Right ventricle myocardium inferior (tissue), 1 donor: ENCODE data around the gene CIB4. TPM values are rescaled to one million over a fixed set of nuclear protein-coding genes. Genes with fewer than 3 reads are reported as not detected.

Experiments
- ATAC-seq: fragments of 200-7000 bp; cut with Tn5 transposase; one replicate; pipeline ENCODE4 v1.9.1; 2020; ENCODE audit warnings: mild to moderate bottlenecking, moderate library complexity
- DNase-seq: peaks from one replicate; pipeline ENCODE4 v3.0.0; 2021; ENCODE audit errors: missing footprints
- intact Hi-C: fragments of 100-400 bp; cut with DNase I; formaldehyde crosslinking; loops from one replicate; pipeline ENCODE4 v1.11.0; 2022
- total RNA-seq: library from RNA; stranded (reverse); fragmentation: NEBNext Ultra II Directional; extraction: Animal tissue kit (Norgen Biotek cat#: 25700); gene quantifications from one replicate; pipeline ENCODE4 v1.2.1, GENCODE V29; 2021
- donor health status: DM: no; HTN: yes; CAD: no; lungs with severe emphysema.

Gene CIB4
- total RNA-seq, 1 donor from 2014 or later: not detected

DNA sequence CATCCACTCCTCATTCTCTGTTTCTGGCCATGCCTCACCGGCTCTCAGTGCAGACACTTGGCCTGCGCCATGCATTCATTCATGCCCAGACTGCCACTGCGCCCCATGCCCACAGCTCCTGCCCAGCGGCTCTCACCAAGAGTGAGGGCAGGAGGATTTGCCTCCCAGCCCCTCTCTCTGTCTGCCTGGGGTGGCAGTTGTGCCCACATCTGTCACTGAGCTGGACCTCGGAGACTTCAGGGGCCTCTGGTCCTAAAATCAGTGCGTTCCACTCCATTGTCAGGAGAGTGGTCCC is 75.1 kb downstream of the CIB4 start:
- ATAC-seq: no peak

DNA sequence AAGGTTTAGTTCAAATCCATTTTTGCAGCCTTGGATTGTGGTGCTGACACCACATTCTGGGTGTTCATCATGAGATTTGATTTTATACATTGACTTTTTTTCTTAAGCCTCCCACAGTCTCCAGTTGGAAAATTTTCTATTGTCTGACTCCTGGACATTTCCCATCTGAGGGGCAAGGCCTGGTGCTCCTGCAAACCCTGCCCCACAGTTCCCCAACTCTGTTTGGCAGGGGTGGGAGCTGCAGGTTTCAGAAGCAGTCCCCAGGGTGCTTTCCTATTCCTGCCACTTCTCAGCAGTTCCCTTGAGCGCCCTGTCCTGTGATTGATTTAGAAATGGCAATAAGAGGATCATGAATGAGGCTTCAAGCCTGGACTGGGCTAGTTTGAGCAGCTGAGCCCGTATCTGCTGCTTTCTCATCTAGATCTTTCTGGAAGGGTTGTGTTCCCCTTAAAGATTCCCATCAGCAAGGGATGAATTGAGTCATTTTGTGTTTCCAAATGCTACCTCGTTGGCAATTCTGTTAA is 77.0 kb downstream of the CIB4 start:
- DNase-seq (peak; percentile 15), ATAC-seq (no peak)
- intact Hi-C loops: no loop called here

More for the DNA sequence above, 75.1 kb downstream of the CIB4 start:
- intact Hi-C loops: no loop called here
- DNase-seq: peak; percentile 21

DNA sequence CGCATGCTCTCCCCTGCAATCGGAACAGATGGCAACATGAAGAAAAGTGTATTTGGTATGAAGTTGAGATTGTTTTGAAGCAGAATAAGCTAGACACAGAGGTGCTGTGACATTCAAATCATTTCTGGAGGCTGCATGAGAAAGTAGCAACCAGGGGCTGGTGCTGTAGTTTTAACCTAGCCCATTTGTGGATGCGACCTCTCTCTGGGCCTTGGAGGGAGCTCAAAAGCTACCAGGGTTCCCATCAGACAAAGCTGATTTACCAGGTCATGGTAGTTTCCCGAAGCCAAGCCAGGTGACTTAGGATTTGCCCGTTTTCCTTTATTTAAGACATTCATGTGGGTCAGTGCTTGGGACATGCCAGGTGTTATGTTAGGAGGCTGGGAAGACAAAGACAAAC is 77.5 kb downstream of the CIB4 start:
- intact Hi-C loops: no loop called here
- DNase-seq (peak; percentile 15), ATAC-seq (no peak)

DNA sequence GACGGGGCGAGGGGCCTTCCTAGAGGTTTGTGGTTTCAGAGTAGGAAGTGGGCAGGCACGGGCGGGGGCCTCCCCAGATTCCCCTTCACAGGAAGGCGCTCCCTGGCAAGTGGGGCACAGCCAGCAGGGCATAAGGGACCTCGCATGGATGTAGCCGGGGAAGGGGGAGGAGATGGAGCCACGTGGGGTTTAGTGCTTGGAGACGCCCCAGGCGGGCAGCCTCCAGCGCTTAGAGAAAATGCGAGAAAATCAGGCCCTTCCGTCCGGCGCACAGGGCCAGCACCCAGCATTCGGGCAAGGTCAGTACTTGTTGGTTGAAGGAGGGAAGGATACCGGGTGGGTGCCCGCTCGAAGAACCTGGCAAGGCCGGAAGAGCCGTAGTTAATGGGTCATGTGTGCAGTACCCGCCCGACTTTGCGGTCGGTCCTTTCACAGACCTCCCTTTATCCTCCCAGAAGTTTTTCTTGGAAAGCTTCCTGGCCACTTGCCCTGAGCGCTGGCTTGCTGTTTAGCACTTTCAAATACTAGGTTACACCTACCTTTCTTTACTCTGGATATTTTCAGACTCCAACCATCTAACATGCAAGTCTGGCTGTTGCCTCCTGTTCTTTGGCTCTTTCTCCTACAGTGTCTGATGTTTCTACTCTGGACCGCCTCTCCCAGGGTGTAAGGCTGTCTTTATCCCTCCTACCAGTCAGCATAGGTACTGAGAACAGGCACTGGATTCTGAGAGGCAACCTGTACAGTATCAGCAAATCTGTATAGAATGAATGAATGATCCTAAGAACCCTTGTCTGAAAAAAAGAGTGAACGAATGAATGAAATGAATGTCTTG is 78.1 kb downstream of the CIB4 start:
- ATAC-seq: no peak
- intact Hi-C loops: no loop called here
- DNase-seq: peak; percentile 62

DNA sequence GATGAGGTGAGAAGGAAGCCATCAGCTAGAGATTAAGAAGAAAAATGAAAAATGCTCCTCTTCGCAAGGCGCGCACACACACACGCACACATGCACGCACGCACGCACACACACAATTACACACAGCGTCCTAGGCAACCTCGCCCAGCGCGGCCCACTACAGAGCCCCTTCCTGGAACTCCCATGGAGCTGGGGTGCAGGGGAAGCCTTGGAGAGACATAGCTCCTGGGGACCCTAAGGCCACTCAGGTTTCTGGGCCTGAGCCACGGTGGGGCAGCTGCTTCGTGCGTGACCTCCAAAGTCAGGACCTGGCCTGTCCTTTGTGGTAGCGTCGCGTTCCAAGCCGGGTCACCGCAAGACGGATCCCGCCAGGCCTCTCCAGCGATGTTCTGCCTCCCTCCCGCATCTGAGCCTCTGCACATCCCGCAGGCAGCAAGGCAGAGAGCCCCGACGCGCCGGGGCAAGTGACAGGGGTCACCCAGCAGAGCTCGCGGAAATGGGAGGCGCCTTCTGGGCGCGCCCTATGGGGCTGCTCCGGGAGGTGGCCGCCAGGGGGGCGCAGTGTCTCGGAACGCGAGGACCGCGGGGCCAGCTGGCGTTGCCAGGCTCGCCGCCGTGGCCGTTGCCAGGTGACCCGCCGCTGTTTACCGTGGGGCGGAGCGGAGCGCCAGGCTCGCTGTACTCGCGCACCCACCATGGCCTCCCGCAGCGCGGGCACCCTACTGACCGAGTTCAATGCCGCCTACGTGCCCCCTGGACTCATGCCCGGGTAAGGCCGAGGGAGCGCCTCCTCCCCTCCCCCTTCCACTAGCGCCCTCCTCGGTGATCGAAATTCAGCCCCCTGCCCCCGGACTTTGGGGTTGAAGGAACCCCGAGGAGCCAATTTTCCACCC is 79.0 kb downstream of the CIB4 start:
- intact Hi-C loops: no loop called here
- peak; percentile 87 for ATAC-seq

DNA sequence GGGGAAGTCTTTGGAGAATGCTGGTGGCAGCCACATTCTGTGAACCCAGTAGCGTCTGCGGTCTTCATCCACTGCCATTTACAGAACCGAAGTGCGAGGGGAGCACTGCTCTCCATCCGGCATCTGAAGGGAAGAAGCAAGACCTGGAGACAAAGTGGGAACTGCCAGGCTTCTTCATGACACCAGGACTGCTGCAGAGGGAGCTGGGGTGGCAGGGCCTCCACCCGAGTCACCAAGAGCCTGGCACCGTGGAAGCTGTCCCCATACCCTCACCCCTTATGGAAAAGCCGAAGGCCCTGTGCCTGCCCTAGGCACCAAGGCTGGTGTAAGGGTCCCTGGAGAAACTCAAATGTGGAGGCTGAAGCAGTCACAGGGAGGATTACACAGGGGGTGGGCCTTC is 79.8 kb downstream of the CIB4 start:
- DNase-seq: peak; percentile 9
- no peak for ATAC-seq
- intact Hi-C loops: no loop called here

More for the DNA sequence above, 79.0 kb downstream of the CIB4 start:
- peak; percentile 66 for DNase-seq

DNA sequence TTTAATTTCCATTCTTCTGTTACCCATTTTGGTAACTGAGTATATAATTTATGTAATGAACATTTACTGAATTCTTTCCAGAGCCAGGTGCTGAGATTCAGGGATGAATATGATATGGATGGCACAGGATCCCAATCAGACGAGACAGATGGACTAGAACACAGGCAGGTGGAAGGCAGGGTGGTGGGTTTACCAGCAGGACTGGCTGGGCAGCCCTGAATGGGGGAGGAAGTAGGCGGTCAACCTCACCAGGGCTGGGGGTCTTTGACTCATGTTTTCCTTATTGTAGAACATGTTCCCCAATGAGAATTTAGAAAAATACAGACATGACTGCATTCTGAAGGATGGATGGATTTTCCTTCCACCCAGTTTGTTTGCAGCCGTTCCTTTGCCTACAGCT is 80.3 kb downstream of the CIB4 start:
- no peak for DNase-seq
- ATAC-seq: no peak
- intact Hi-C loops: no loop called here

DNA sequence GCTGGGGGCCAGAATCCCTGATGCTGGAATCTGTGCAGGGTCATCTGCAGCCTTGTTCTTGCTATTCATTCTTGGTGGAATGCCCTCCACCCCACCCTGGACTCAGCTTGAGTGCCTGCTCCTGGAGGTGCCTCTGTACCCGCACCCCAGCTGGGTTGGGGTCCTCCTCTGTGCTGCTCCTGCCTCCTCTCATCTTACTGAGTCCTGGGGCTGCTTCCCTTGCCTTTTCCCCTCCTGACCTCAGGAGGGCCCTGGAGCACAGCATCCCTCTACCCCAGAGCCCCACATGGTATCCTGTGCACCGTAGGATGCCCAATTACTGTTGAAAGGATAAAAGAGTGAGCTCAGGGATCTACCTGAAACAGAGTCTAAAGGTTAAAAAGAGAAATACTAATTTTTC is 81.6 kb downstream of the CIB4 start:
- intact Hi-C loops: no loop called here
- DNase-seq (peak; percentile 7), ATAC-seq (no peak)

DNA sequence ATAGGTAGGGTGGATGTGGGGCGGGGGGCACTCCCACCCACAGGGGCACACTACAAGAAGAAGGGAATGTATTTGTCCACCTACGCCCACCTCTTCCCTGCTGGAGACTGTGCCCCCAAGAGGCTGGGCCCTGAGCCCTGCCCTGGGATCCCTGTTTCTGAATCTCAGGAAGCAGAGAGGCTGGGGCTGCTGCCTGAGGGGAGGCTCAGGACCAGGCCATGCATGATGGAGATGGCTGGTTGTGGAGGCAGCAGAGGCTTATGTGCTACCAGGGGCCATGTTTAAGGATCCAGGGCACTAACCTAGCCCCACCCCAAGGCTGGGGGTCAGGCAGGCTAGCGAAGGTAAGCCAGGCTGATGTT is 82.1 kb downstream of the CIB4 start:
- peak; percentile 27 for DNase-seq
- intact Hi-C loops: no loop called here
- no peak for ATAC-seq

DNA sequence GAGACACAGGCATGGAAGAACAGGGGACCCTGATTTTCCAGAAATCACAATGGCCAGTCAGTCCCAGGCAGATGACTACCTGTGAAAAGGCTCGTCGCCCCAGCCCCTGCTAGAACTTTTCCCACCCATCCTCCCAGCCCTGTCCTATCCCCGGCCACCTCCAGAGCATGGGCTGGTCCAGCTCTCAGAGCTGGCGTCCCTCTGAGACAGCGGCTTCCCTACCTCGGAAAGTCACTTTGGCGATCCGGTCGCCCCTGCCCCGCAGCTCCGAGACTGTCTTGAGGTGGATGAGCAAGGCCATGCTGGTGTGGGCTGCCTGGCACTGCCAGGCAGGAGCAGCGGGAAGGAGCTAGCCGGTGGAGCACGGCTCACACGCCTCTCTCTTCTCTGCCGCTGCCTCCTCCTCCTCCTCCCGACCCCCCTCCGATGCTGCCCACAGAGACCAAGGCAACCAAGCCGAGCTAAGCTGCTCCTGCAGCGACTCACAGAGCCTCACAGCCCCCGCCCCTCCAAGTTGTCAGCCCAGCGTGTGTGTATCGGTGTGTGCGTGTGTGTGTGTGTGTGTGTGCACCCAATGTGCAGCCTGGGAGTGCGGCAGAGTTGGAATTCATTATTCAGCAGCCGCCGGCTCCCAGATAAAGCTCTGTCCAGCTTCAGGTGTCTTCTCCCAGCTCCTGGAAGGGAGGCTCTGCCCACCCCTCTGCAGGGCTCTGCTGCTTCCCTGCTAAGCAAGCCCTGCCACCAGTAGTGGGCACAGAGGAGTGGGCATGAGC is 82.7 kb downstream of the CIB4 start:
- intact Hi-C loops: no loop called here
- DNase-seq: peak; percentile 26
- ATAC-seq: no peak

DNA sequence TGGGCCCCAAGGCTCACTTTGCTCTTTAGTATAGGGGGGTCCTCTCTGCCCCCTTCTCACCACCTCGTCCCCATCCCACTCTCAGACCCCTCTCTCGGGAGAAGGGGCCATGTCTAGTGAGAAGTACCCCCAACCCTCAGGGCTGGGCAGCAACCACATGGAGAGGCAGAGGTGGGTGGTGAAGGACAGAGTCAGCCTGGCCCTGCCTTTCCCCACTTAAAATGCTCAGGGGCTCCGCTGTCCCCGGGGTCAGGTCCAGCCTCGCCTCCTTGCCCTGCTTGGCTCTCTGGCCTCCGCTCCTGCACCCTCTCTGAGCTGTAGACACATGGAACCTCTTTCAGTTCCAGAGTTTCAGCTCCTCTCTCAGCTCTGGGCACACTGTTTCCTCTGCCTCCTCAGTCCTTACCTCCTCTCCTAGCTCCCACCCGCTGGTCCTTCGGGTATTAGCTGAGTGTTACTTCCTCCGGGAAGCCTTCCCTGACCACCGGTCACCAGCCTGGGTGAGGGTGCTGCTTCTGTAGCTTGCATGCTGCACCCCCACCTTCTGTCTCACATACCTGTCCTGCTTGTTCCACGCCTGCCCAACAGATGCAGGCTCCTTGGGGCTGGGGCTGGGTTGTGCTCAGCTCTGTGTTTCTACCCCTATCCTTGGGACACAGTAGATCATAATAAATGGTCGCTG is 83.8 kb downstream of the CIB4 start:
- DNase-seq: peak; percentile 27
- no peak for ATAC-seq
- intact Hi-C loops: no loop called here

DNA sequence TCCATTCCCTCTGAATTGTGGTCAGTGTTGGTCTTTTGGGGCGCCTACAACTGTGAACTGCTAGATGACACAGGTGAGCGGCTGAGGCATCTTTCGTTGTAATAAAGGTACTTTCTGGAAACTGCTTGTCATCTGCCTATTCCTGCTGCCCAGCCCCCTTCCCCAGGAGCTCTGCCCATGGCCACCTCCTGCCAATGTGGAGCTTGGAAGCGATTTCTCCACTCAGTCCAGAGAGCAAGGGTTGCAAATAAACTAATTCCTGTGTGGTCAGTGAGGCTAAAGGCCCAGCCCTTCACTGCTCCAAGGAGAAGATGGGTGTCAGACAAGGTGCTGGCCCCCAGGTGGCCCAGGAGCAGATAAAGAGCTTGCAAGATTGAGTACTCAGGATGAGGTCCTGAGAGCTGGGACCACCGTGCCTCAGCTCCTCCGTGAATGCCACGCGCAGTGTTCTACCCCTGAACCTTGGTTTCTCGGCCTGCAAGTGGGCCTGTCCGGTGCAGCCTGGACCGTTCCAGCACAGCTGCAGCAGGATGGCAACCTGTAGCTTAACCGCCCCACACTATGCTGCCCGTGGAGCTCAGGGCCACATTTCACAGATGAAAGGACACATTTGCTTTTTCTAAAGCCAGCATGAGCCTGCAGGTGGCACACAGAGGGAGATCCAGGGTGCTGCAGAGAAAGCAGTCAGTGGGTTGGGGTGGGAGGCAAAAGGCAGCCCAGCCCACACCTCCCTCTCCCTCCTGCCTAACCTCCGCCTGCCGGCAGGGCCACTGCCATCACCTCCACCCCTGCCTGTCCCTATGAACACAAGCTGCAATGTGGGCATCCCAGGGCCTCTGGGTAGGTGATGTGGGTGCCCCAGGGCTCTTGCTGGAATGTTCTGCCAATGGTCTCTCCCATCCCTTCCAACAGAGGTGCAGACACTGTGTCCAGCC is 84.6 kb downstream of the CIB4 start:
- peak; percentile 51 for DNase-seq
- intact Hi-C loops: no loop called here
- no peak for ATAC-seq

DNA sequence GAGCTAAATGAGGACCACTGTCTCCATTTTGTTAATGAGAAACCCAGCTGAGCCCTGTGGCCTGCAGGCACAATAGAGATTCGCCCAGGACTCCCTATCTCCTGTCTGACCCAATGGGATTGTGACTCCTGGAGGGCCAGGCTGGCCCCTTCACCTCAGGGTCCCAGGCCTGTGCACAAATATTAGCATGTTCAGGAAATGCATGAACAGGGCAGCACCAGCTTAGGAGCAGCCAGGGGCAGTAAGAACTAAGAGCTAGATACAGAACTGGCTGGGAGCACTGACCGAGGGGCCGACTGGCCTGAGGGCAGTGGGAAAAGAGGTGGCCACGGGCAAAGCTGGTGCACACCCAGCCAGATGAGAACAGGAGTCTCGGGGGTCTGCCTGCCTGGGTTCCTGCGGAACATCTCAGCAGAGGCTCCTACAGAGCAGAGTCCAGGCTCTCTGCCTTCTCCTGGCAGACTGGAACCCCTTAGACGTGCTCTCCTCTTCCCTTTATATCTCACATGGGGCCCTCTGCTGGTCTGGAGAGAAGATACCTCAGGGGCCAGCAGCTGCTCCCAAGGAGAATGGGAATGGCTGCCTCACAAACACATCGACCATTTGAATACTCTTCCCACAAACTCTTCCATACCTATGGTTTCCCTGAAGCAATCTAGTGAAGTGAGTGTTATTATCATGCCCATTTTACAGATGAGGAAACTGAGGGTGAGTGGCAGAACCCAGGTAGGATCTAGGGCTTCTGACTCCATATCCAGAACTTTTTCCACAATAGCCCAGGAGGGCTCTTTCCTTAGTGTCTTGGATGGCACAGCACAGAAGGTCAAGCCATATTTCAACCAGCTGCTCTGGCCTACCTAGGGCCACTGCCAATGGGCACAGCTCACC is 85.7 kb downstream of the CIB4 start:
- DNase-seq: peak; percentile 21
- intact Hi-C loops: no loop called here

DNA sequence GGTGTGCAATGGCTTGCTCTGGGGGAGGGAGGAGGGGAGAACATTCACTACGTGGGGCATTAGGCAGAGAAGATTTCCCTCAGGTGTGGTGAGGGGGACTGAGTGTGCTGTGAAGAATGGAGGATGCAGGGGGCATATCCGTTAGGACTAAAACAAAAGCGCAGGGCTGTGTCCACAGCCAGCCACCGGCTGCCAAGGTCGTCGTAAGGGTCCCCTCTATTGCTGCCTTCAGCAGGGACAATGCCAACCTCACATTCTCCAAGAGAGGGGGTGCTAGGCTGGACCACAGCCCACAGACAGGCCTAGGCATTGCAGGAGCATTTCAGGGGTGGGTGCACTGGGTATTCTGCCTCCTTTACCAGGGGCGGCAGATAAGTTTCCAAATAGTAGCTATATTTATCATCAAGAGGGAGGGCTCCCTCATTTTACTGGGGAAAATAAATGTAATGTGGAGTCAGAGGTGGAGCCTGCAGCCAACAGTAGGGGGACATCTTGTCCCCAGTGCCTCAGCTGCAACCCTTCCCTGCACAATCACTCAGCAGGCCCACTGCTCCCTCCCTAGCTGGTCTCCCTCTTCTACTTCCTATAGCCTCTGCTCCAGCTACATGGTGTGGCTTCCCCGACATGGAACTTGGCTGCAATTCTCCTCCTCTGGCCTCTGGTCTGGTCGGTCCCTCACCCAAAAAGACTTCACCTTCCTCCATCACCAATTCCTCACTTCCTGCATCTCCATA is 88.4 kb downstream of the CIB4 start:
- DNase-seq: peak; percentile 6
- ATAC-seq: no peak
- intact Hi-C loops: no loop called here

More for the DNA sequence above, 85.7 kb downstream of the CIB4 start:
- ATAC-seq: no peak

DNA sequence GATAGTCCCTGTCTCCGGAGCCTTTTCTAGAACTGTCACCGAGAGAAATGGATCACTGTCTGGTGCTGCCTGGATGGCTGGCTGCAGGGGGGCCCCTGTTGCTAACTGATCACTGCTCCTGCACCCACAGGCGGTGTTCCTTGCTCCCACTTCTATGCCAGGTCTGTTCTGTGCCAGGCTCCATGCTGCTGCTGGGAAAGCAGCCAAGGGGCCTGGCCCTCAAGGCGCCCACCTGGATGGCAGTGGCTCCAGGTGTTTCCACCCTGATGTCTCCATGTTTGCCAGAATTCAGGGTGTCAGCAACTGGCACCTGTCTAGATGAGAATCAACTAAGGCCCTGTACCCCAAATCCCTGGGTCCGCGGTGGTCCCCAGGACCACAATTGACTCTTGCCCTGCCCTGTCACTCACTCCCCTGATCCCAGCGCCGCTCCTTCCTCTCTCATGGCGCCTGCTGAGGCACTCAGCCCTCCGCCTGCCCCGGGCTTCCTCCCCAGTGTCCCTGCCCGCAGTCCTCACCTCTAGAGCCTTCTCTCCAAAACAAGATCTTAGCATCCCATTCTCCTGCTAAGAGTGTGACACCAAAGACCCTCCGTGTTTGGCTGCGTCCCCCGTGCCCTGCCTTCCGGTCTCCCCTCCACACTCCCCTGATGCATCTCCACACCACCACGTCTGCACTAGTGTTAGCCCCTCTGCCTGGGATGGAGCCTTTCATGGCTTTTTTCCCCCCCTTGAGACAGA is 90.7 kb downstream of the CIB4 start:
- ATAC-seq: no peak
- intact Hi-C loops: no loop called here
- peak; percentile 53 for DNase-seq
